ENCODE measurements around the gene OBSL1. TPM values are rescaled to one million over a fixed set of nuclear protein-coding genes. Genes with fewer than 3 reads are reported as not detected.

Gene OBSL1
- total RNA-seq = 43.1 and 51.8 TPM in 2 replicates

GRCh38 chr2:219571311-219572236, at the start of gene OBSL1:
Gene OBSL1, minus strand, starts transcription at chr2:219571539. Its CDS starts 307 bp downstream, at chr2:219571232.

DNA sequence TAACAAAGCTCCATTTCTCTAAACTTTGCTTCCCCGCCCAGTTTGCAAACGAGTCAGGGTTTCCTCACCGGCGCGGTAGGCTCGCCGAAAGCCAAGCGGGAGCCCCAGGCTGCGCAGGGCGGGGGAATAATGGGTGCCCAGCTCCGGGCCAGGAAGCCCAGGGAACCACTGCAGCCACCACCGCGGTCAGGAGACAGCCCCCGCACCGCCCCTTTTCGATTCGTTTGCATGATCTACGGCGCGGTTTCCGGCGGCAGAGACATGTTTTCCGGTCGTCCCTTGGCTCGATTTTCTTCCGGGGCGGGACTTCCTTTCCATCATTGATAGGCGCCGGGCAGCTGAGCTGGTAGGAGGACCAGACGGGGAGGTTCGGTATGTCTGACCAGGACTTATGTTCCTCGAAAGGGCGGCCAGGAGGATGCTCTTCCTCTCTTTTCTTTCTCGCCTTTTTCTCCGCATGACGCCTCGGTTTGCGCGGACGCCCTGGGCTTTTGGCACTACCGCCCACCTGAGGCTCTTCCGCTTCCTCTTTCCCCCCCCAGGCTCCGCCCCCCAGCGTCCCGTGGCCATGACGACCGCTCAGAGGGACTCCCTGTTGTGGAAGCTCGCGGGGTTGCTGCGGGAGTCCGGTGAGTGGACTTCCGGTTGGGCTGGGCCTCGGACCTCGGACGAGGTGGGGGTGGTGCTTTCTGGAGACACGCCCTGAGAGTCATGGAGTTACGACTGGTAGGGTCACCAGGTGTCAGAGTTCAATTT, 26.4 kb upstream of the OBSL1 start, which contains the start of gene STK11IP:
Gene STK11IP, plus strand, starts transcription at position 306 of the 756 bp plus-strand sequence. Its CDS starts 263 bp downstream, at position 569.

DNA sequence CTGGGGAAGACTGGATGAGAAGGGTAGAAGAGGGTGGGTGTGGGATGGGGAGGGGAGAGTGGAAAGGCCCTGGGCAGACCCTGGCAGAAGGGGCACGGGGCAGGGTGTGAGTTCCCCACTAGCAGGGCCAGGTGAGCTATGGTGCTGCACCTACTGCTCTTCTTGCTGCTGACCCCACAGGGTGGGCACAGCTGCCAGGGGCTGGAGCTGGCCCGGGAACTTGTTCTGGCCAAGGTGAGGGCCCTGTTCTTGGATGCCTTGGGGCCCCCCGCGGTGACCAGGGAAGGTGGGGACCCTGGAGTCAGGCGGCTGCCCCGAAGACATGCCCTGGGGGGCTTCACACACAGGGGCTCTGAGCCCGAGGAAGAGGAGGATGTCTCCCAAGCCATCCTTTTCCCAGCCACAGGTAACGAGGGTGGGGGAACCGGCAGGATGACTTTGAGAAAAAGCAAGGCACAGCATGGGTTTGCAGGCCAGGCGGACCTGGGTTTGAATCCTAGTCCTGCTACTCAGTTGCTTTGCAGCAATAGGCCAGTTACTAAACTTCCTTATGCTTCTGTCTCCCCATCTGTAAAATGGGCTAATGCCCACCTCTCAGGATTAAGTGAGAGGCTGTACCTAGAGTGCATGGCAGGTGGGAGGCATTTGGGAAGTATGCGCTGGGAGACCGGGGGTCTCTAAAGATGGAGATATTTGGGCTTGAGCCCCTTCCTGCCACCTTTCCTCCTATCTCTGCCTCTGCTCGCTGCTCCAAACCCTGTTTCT, 1.1 kb upstream of the OBSL1 start, which contains the start of gene INHA:
Gene INHA, plus strand, starts transcription at position 74 of the 765 bp plus-strand sequence. Its CDS starts 65 bp downstream, at position 139.

DNA sequence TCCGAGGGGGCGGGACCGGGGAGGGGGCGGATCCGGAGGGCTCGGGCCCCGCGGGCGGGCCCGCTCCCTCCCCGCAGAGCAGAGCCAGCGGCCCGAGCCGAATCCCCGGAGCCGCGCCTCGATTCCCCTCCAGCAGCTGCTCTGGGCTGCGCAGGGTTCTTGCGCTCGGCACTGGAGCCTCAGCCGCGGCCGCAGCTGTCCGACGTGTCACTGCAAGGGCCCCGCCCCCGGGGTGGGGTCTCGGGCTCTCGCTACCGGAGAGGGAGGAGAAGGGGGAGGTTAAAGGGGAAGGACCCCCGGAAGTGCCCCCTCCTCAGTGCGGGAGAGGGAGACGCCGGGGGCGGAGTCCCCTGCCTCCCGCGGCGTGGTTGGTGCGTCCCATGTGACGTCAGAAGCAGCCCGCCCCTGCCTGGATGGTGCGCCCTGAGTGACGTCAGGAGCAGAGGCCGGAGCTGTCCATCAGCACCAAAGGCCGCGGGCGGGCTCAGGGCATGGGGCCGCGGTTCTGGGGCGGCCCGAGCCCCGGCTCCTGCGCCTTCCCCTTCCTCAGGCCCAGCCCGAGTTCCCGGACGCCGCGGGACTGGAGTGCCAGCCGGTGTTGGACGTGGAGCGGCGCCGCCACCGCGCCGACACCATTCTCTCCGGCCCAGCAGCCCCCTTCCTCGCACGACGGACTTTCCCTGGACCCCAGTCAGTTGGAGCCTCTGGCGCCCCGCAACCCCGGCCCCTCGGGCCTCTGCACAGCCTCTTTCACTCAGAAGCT, 27.6 kb downstream of the OBSL1 start, which contains the start of the genes CHPF and TMEM198:
Gene CHPF, minus strand, starts transcription at position 214 of the 763 bp plus-strand sequence. CDS start 271 bp downstream, outside the sequence.
Gene TMEM198, plus strand, starts transcription at position 433 of the 763 bp plus-strand sequence. CDS start 700 bp downstream, outside the sequence.

GRCh38 chr2:219514196-219514761, 57.1 kb downstream of the OBSL1 start, which contains the start of gene ASIC4:
Gene ASIC4, plus strand, starts transcription at chr2:219514482. Its CDS starts 243 bp downstream, at chr2:219514725.

Other genes starting within 250 kb of the OBSL1 start
- not detected in 2 replicates for gene RESP18, start 238.8 kb downstream of the OBSL1 start, total RNA-seq
- gene DNPEP, start 183.6 kb downstream of the OBSL1 start, total RNA-seq = 52.6 and 57.3 TPM in 2 replicates
- 5.3 and 6.1 TPM in 2 replicates for gene DES, start 153.2 kb downstream of the OBSL1 start, total RNA-seq
- 36.2 and 61.6 TPM in 2 replicates for gene SPEG, start 136.7 kb downstream of the OBSL1 start, total RNA-seq
- 52.9 and 67.4 TPM in 2 replicates for gene GMPPA, start 72.6 kb downstream of the OBSL1 start, total RNA-seq
- gene ASIC4, start 57.1 kb downstream of the OBSL1 start, total RNA-seq = under 0.01 and 0.09 TPM in 2 replicates
- 519 and 687 TPM in 2 replicates for gene CHPF, start 27.7 kb downstream of the OBSL1 start, total RNA-seq
- 0.88 and 1.2 TPM in 2 replicates for gene TMEM198, start 27.5 kb downstream of the OBSL1 start, total RNA-seq
- gene INHA, start 771 bp upstream of the OBSL1 start, total RNA-seq = 0.55 TPM in 1 of 2 replicates, not detected in the other
- 13.1 and 15.6 TPM in 2 replicates for gene STK11IP, start 26.3 kb upstream of the OBSL1 start, total RNA-seq
- 2.7 and 6.6 TPM in 2 replicates for gene SLC4A3, start 56.1 kb upstream of the OBSL1 start, total RNA-seq

Data from smooth muscle cell of the umbilical artery (primary cell).